GM12865 (cell line): Measurements from ENCODE around the gene THAP3.

Experiments
- DNase-seq: peaks from one replicate; pipeline ENCODE4 v3.0.0; 2010; ENCODE audit warnings: low read depth
- H3K4me3 ChIP-seq: 2 replicates; pipeline ENCODE4 v1.5.1; 2011; ENCODE audit warnings: mild to moderate bottlenecking, low read depth, low read length, control low read depth
- TF ChIP-seq, protein P1 (sequence below): IDR thresholded peaks from 2 replicates; pipeline ENCODE4 v1.5.1; 2011; ENCODE audit warnings: low read length, control low read depth, low read depth, inconsistent platforms; ENCODE audit not compliant: insufficient read depth; ENCODE audit errors: missing control alignments

The THAP3 gene

DNA sequence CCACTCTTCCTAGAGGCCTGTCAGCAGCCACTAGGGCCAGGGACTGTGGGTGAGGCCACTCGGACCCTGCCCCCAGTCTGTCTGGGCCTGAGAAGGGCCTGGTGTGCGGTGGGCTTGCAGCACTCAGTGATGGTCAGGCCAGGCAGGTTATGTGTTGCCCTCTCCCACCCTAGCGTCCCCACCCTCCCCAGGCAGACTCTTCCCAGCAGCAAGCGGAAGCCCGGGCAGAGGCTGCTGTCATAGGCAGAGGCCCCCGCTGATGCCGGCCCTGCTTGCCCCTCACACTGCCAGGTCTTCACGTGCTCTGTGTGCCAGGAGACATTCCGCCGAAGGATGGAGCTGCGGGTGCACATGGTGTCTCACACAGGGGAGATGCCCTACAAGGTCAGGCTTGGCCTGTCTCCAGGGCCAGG lies 38.3 kb upstream of the THAP3 start:
- TF ChIP-seq, protein P1, sequence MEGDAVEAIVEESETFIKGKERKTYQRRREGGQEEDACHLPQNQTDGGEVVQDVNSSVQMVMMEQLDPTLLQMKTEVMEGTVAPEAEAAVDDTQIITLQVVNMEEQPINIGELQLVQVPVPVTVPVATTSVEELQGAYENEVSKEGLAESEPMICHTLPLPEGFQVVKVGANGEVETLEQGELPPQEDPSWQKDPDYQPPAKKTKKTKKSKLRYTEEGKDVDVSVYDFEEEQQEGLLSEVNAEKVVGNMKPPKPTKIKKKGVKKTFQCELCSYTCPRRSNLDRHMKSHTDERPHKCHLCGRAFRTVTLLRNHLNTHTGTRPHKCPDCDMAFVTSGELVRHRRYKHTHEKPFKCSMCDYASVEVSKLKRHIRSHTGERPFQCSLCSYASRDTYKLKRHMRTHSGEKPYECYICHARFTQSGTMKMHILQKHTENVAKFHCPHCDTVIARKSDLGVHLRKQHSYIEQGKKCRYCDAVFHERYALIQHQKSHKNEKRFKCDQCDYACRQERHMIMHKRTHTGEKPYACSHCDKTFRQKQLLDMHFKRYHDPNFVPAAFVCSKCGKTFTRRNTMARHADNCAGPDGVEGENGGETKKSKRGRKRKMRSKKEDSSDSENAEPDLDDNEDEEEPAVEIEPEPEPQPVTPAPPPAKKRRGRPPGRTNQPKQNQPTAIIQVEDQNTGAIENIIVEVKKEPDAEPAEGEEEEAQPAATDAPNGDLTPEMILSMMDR: no peak
- H3K4me3 ChIP-seq: no peak overlapping the region
- no peak for DNase-seq

DNA sequence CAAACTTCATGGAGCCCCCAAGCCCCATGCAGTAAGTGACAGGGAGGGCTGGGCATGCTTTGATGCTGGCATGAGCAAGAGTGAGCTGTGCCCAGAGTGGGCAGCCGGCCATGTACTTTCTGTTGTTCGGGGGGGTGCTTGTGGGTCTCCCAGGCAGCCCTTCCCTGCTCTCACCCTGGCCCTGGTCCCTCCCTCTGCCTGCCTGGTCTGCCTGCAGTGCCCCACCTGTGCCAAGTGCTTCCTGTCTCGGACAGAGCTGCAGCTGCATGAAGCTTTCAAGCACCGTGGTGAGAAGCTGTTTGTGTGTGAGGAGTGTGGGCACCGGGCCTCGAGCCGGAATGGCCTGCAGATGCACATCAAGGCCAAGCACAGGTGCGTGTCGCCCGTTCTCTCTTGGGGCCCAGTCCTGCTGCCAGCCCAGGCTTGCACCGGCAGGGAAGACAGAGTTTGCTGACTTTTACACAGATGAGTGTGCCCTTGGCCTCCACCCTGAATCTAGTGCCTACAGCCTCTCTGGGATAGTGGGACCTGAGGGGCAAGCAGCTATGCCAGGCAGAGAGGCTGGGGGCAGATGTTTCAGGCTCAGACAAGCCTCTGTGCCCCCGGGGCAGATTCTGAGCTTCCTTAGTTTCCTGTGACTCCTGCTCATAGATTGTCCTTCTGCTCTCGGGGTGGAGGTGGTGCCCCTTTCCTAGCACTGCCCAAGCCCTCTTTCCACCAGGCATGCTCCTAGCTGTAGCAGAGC lies 37.2 kb upstream of the THAP3 start:
- TF ChIP-seq, protein P1: no peak
- no peak for DNase-seq
- no peak overlapping the region for H3K4me3 ChIP-seq

GRCh38 chr1:6588128-6588892 lies 36.4 kb upstream of the THAP3 start:
- no peak for DNase-seq
- TF ChIP-seq, protein P1: no peak
- H3K4me3 ChIP-seq: no peak overlapping the region

DNA sequence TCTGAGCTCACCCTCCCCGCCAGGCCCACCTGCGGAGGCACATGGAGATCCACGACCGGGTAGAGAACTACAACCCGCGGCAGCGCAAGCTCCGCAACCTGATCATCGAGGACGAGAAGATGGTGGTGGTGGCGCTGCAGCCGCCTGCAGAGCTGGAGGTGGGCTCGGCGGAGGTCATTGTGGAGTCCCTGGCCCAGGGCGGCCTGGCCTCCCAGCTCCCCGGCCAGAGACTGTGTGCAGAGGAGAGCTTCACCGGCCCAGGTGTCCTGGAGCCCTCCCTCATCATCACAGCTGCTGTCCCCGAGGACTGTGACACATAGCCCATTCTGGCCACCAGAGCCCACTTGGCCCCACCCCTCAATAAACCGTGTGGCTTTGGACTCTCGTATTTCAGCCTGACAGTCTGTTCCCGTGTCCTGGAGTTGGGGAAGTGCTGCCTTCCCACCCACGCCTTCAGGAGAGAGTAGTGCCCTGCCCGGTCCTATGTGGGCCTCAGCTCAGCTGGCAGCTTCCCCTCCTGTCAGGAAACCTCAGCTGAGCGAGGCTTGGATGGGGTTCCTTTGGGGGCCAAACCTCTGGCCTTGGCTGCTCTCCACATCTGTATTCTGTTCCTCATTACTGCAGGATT lies 35.7 kb upstream of the THAP3 start:
- TF ChIP-seq, protein P1: no peak
- no peak for DNase-seq
- no peak overlapping the region for H3K4me3 ChIP-seq

- no peak overlapping the region for H3K4me3 ChIP-seq
- TF ChIP-seq, protein P1: no peak
- DNase-seq: no peak
Observed at GRCh38 chr1:6590046-6590445, 34.6 kb upstream of the THAP3 start.

- no peak for DNase-seq
- TF ChIP-seq, protein P1: no peak
- no peak overlapping the region for H3K4me3 ChIP-seq
Observed at GRCh38 chr1:6591222-6591621, 33.4 kb upstream of the THAP3 start.
